GM23338 (cell line): Measurements from ENCODE around the gene SYCP3.

Experiments
- ZNF331 ChIP-seq: fragments of 250-450 bp; sonication (Bioruptor Pico); IDR thresholded peaks from 2 replicates; pipeline ENCODE4 v1.5.0; 2020; ENCODE audit warnings: low read depth, mild to moderate bottlenecking, moderate library complexity
- TF ChIP-seq, protein P1 (sequence below), 2 experiments: fragments of 200-600 bp in 1 of 2; sonication (generic) in 1 of 2; conservative IDR thresholded peaks; 2 replicates each; pipeline versions ENCODE4 v1.5.1 to v1.6.1; 2016 to 2017; ENCODE audit warnings: antibody characterized with exemption in 2 of 2, low read depth in 2 of 2, mild to moderate bottlenecking in 2 of 2, moderate library complexity in 1 of 2

DNA sequence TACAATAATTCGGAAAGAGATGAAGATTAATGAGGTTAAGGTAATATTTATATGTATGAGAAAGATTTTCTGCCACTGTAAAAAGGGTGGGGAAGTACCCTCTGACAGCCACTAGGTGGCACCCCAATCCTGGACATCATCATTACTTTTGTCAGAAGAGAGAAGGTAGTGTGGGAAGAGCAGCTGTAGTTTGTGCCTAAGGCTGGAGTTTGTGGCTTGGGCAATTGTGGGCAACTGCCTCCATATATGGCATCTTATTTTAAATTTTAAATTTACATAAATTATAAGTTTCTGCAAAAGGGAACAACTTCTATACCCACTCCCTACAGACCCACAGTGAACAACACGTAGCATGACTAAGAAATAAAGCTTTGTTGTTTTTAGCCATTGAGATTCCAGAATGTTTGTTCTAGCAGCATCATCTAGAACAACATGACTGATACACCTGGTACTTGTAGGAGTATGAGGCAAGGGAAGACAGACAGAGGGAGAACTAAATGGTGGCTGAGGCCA is 34.4 kb upstream of the SYCP3 start:
- TF ChIP-seq, protein P1, sequence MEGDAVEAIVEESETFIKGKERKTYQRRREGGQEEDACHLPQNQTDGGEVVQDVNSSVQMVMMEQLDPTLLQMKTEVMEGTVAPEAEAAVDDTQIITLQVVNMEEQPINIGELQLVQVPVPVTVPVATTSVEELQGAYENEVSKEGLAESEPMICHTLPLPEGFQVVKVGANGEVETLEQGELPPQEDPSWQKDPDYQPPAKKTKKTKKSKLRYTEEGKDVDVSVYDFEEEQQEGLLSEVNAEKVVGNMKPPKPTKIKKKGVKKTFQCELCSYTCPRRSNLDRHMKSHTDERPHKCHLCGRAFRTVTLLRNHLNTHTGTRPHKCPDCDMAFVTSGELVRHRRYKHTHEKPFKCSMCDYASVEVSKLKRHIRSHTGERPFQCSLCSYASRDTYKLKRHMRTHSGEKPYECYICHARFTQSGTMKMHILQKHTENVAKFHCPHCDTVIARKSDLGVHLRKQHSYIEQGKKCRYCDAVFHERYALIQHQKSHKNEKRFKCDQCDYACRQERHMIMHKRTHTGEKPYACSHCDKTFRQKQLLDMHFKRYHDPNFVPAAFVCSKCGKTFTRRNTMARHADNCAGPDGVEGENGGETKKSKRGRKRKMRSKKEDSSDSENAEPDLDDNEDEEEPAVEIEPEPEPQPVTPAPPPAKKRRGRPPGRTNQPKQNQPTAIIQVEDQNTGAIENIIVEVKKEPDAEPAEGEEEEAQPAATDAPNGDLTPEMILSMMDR (conservative IDR thresholded peaks at IDR 0.05; ENCODE audit: low read depth in 2 of 2) = peak; percentile 92 to 99
- TF ChIP-seq ZNF331 (CRISPR knock-in tag) = no peak
